GM19025 (cell line): ENCODE data around the gene LPIN1.

Experiments used
- ATAC-seq: cut with Tn5 transposase; IDR thresholded peaks from one replicate; pipeline ENCODE4 v1.9.1; 2021; ENCODE audit warnings: mild to moderate bottlenecking, low read depth, moderate library complexity; ENCODE audit not compliant: unreplicated experiment

The LPIN1 gene

DNA sequence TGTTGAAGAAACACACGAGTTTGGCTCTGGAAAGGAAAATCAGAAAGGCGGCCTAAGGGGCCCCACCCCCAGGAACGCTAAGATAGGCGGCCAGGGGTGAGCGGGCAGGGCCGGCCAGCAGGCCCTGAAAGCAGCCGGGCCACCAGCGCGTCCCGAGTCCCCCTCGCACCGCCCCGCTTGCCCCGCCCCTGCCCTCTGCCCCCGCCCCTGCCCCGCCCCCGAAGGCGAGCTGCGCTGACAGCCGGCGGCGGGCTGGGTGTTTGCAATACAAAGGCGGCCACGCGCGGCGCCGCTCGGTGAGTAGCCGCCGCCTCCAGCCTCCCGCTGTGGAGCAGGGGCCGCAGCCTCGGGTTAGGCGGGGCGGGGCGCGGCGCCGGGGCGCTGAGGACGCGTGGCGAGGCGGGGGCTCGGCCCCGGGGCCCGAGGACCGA, at the start of gene LPIN1:
Gene LPIN1 (plus strand): TSS at position 257 of the 431 bp plus-strand sequence. CDS start 18,910 bp downstream, outside the sequence.
- ATAC-seq, result peak; percentile 59

- no peak for ATAC-seq
Observed at GRCh38 chr2:11696736-11697102, 49.7 kb upstream of the LPIN1 start.

DNA sequence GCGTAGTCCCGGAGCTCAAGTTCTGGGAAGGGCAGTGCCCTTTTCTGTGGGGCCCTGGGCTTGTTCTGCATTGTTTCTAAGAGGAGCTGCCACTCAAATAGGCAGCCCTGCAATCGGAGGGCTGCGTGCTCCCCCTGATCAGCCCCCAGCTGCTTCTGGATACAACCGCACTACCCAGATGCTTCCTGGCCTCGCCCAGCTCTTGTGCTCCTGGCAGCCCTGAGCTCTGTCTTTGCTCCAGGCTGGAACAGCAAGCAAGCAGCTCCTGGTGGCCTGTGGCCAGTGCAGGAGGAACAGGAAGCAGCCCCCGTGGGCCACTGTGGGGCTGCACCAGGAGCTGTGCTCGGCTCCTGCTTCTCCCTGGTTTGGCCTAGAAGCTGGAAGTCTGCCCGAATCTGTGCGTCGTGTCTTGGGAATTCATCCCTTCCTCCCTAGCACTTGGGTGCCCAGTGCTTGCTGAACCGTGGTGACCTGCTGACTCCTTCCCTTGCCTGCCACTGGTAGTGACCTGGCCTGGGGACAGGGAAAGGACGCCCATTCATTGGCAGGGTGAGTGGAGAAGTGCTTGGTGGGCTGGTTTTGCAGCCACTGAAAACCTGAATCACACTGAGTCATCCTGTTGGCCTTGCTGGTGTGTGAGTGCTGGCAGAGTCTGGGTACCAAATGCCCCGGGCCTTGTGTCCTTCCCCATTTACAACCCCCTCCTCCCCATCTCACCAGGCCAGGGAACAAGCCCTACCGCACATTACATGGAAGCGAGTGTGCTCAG, 49.1 kb upstream of the LPIN1 start:
- ATAC-seq, result no peak

- no peak for ATAC-seq
Observed at GRCh38 chr2:11698009-11698922, 48.2 kb upstream of the LPIN1 start.

- no peak for ATAC-seq
Observed at GRCh38 chr2:11699686-11700670, 46.5 kb upstream of the LPIN1 start.

DNA sequence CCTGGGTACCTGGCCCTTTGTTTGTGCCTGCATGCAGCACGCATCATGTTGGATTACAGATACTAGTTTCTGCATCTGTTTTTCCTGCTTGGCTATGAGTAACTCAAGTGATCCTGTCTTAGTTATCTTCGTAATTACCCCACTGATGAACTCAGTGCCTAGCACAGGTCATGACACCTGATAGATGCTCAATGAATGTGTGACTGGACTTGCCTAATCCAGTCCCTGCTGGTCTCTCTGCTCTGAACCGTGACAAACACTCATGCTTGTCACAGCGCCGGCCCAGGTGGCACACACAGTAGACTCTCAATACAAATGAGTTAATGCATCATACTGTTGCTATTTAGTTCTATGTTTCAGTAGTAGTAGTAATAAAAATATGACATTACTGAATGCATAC, 45.2 kb upstream of the LPIN1 start:
- no peak for ATAC-seq

DNA sequence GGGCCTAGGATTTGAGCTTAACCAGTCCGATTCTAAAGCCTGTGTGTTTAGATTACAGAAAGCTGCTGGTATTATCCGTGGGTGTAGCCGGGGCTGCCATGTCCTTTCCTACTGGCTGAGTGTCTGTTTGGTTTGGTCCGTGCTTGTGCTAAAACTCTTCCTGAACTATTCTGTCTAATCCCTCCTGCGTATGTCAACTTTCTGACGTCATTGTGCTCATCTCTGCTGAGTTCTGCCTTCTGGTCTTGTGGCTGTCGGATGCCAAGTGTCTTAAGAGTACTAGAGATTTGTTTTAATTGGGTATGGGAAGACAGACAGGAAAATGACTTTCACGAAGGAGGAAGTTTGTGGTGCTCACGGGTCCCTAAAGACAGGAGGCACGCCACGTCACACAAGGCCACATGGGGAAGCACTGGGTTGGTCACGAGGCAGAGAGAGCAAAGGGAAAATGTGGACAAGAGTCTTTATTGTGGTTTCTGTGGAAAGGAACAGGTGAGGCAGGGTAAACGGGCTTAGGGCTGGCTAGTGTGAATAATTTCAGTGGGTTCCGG, 44.6 kb upstream of the LPIN1 start:
- ATAC-seq, result no peak

DNA sequence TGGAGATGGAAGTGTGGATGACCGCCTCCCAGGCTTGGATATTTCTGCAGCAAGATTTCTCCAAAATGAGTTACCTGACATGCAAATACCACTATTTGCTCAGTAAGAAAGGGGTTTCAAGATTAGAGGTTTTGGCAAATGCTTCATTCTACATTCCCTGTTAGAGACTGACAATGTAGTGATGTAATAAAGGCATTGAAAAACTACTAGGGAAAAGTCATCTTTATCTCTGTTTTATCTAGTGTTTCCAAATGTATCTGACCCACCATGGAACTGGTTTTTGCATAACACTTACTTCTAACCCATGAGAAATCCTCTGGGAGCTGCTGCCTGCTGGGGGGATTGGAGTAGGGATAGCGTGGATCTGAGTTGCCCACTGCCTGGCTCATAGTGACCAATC, 43.5 kb upstream of the LPIN1 start:
- ATAC-seq, result no peak

GRCh38 chr2:11703700-11704099, 42.7 kb upstream of the LPIN1 start:
- no peak for ATAC-seq

DNA sequence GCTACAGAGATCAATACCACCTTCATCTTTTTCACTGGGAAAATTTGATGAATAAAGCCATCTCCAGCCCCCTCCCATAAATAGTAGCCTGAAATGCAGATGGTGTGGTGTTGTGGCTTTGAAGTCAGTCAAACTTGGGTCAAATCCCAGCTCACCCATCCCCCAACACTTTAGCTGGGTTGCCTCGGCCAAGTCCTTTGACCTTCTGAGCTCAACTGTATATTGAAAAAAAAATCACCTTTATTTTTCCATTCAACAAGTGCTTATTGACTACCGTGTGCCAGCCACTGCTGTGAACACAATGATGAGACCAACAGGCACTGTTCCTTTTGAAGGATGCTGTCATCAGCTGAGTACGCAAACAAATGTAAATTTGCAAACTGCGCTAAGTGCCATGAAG, 41.4 kb upstream of the LPIN1 start:
- no peak for ATAC-seq

GRCh38 chr2:11705711-11706110, 40.7 kb upstream of the LPIN1 start:
- ATAC-seq, result no peak

- no peak for ATAC-seq
Observed at GRCh38 chr2:11708106-11708505, 38.3 kb upstream of the LPIN1 start.

- ATAC-seq, result no peak
Observed at GRCh38 chr2:11709293-11709692, 37.1 kb upstream of the LPIN1 start.

GRCh38 chr2:11710210-11710609, 36.2 kb upstream of the LPIN1 start:
- ATAC-seq, result no peak

- no peak for ATAC-seq
Observed at GRCh38 chr2:11710632-11711353, 35.6 kb upstream of the LPIN1 start.

GRCh38 chr2:11711354-11711716, 35.1 kb upstream of the LPIN1 start:
- no peak for ATAC-seq

DNA sequence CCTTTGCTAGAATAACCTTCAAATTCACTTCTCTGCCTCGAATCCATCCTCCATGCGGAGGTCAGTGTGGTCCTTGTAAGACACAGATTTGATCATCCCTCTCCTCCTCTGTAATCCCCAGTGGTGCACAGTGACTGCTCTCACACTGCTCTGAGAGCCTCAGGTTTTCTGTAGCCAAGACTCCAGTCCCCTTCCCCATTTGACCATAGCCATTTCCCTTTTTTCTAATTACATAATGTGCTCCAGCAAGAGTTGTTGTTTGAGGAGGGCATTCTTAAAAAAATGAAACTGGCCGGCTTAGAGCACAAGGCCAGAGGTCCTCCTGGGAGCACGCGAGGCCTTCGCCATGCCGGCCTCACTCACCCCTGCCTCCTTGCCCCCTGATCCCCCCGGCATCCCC, 34.7 kb upstream of the LPIN1 start:
- no peak for ATAC-seq

GRCh38 chr2:11712866-11713265, 33.6 kb upstream of the LPIN1 start:
- no peak for ATAC-seq

DNA sequence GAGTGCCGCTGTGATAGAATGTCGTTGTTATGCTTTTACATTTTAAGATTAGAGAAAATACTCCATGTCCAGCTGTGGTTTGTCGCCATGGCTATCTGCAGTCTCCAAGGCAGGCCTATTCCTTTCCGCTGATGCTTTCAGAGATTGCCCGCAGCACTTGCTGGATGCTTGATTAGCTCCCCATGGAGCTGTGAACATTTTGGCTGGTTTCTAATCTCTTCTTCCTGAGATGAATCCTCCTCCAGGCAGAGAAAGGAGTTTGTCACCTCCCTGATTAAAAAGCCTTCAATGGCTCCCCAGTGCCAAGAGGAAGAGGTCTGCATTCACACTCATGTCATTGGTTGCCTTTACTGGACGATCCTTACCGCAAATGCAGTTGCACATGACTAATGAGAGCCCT, 32.6 kb upstream of the LPIN1 start:
- ATAC-seq, result no peak
